ENCODE data around the gene TBC1D2.

TBC1D2 gene

GRCh38 chr9:98173181-98173580 lies 82.3 kb downstream of the TBC1D2 start:
- Histone ChIP-seq H3K4me1 (ENCODE audit: control insufficient read depth in 1 of 2, insufficient read depth in 1 of 2, low read depth in 1 of 2, low read length in 1 of 2) (peaks cover 50 to 69% of the 10 kb centered on the region in 2 experiments), H3K36me3 (no peaks in the 10 kb centered on the region), H3K4me3 (ENCODE audit: low read depth in 1 of 2, low read length in 1 of 2) (no peak overlapping the region), H3K27me3 (no peaks in the 10 kb centered on the region), H3K9me3 (no peaks in the 10 kb centered on the region), H3K27ac (peak overlapping the region; percentile 35)
- TF ChIP-seq, protein P1, sequence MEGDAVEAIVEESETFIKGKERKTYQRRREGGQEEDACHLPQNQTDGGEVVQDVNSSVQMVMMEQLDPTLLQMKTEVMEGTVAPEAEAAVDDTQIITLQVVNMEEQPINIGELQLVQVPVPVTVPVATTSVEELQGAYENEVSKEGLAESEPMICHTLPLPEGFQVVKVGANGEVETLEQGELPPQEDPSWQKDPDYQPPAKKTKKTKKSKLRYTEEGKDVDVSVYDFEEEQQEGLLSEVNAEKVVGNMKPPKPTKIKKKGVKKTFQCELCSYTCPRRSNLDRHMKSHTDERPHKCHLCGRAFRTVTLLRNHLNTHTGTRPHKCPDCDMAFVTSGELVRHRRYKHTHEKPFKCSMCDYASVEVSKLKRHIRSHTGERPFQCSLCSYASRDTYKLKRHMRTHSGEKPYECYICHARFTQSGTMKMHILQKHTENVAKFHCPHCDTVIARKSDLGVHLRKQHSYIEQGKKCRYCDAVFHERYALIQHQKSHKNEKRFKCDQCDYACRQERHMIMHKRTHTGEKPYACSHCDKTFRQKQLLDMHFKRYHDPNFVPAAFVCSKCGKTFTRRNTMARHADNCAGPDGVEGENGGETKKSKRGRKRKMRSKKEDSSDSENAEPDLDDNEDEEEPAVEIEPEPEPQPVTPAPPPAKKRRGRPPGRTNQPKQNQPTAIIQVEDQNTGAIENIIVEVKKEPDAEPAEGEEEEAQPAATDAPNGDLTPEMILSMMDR (IDR thresholded peaks at IDR 0.05) = no peak

DNA sequence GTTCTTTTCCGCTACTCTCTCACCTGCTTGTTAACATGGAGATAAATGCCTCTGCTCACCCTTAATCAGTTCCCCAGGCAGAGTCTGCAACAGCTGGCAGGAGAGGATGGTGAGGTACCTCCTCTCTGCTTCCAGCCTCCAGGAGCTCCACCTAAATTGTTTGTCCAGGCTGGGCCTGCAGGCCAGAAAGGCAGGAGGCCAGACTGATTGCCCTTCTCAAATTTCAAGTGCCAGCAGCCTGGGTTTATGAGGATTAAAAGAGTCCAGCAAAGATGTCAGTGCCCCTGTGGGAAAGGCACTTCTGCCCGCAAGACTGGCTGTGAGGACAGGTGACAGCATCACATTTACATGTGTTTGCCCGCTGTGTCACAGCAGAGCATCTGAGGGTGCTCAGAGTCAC lies 82.8 kb downstream of the TBC1D2 start:
- TF ChIP-seq, protein P1 (IDR thresholded peaks at IDR 0.05) = no peak

GRCh38 chr9:98171176-98171925 lies 84.1 kb downstream of the TBC1D2 start:
- H3K27me3 ChIP-seq = no peaks in the 10 kb centered on the region
- peaks cover 60 to 77% of the 10 kb centered on the region in 2 experiments for H3K4me1 ChIP-seq (ENCODE audit: control insufficient read depth in 1 of 2, insufficient read depth in 1 of 2, low read depth in 1 of 2, low read length in 1 of 2)
- TF ChIP-seq, protein P1 (IDR thresholded peaks at IDR 0.05) = no peak
- H3K9me3 ChIP-seq = no peaks in the 10 kb centered on the region
- no peak overlapping the region for H3K4me3 ChIP-seq (ENCODE audit: low read depth in 1 of 2, low read length in 1 of 2)
- no peaks in the 10 kb centered on the region for H3K36me3 ChIP-seq
- H3K27ac ChIP-seq = peak overlapping the region; percentile 82

More for the DNA sequence above, 82.8 kb downstream of the TBC1D2 start:
- H3K27ac ChIP-seq = peak overlapping the region; percentile 35
- H3K9me3 ChIP-seq = no peaks in the 10 kb centered on the region
- H3K36me3 ChIP-seq = no peaks in the 10 kb centered on the region
- no peak overlapping the region for H3K4me3 ChIP-seq (ENCODE audit: low read depth in 1 of 2, low read length in 1 of 2)
- no peaks in the 10 kb centered on the region for H3K27me3 ChIP-seq
- peaks cover 56 to 72% of the 10 kb centered on the region in 2 experiments for H3K4me1 ChIP-seq (ENCODE audit: control insufficient read depth in 1 of 2, insufficient read depth in 1 of 2, low read depth in 1 of 2, low read length in 1 of 2)

GRCh38 chr9:98168941-98169488 lies 86.4 kb downstream of the TBC1D2 start:
- Histone ChIP-seq H3K27ac (peak overlapping the region; percentile 82), H3K4me3 (ENCODE audit: low read depth in 1 of 2, low read length in 1 of 2) (no peak overlapping the region)

DNA sequence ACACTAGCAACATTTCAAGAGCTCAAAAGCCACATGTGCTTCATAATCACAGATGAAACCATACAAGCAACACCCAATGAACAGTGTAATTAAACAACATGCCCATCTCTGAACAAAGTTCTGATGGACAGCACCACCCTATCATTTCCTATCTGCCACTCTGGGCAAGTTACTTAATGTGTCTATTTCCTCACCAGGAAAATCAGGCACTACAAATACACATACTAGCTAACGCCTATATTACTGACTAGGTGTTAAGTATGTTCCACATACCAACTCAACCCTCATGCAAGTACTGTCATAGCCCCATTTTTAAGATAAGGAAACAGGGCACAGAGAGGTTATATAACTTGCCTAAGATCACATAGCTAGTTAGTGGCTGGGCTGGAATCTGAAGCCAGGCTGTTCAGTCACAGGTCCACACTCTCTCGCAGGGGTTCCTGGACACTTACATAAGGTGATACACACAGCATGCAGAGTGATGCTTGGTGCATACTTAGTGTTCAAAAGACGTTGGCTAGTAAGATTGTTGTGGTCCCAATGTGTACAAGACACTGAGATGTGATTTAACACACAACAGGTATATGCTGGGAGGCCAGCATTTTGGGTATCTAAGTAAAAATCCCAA lies 87.2 kb downstream of the TBC1D2 start:
- H3K4me1 ChIP-seq (ENCODE audit: control insufficient read depth in 1 of 2, insufficient read depth in 1 of 2, low read depth in 1 of 2, low read length in 1 of 2) = peaks cover 49 to 73% of the 10 kb centered on the region in 2 experiments
- no peaks in the 10 kb centered on the region for H3K27me3 ChIP-seq
- no peak overlapping the region for H3K4me3 ChIP-seq (ENCODE audit: low read depth in 1 of 2, low read length in 1 of 2)
- H3K9me3 ChIP-seq = no peaks in the 10 kb centered on the region
- peak overlapping the region; percentile 82 for H3K27ac ChIP-seq
- no peaks in the 10 kb centered on the region for H3K36me3 ChIP-seq
- TF ChIP-seq, protein P1 (IDR thresholded peaks at IDR 0.05) = no peak

More at GRCh38 chr9:98168941-98169488, 86.4 kb downstream of the TBC1D2 start:
- TF ChIP-seq, protein P1 (IDR thresholded peaks at IDR 0.05) = no peak
- no peaks in the 10 kb centered on the region for H3K36me3 ChIP-seq
- no peaks in the 10 kb centered on the region for H3K27me3 ChIP-seq
- H3K9me3 ChIP-seq = no peaks in the 10 kb centered on the region
- peaks cover 50 to 74% of the 10 kb centered on the region in 2 experiments for H3K4me1 ChIP-seq (ENCODE audit: control insufficient read depth in 1 of 2, insufficient read depth in 1 of 2, low read depth in 1 of 2, low read length in 1 of 2)

Data from neutrophil (primary cell).